H1 (cell line): ENCODE measurements around the gene OR6N1. TPM values are rescaled to one million over a fixed set of nuclear protein-coding genes. Genes with fewer than 3 reads are reported as not detected.

Source experiments
- ATF2 ChIP-seq: IDR thresholded peaks from 2 replicates; pipeline ENCODE4 v1.6.1; 2012; ENCODE audit warnings: low read length, inconsistent platforms
- CHD2 ChIP-seq: IDR thresholded peaks from 2 replicates; pipeline ENCODE4 v1.6.1; 2012; ENCODE audit warnings: low read length, improper control_type of control experiment
- FOSL1 ChIP-seq: IDR thresholded peaks from 2 replicates; pipeline ENCODE4 v1.6.1; 2011; ENCODE audit warnings: mild to moderate bottlenecking, low read depth, low read length, moderate library complexity; ENCODE audit not compliant: insufficient read depth
- GTF2F1 ChIP-seq: IDR thresholded peaks from 2 replicates; pipeline ENCODE4 v1.6.1; 2012; ENCODE audit warnings: low read depth, low read length, improper control_type of control experiment, borderline replicate concordance
- polyA plus RNA-seq, 7 experiments: library from polyadenylated mRNA; depleted of rRNA in 3 of 7; stranded (reverse) in 5 of 7; unstranded in 2 of 7; fragments of >200 nt in 5 of 7; fragments of 200-250 nt in 2 of 7; gene quantifications; 1 replicate in 5 of 7; 2 replicates in 1 of 7; 4 replicates in 1 of 7; pipeline versions ENCODE4 v1.2.1 to v1.2.3, GENCODE V29; 2011 to 2013; ENCODE audit warnings: missing spikeins in 2 of 7, mixed read lengths in 2 of 7
- total RNA-seq: library from RNA; stranded (reverse); fragmentation: NEBNext Ultra II Directional; extraction: Animal tissue kit (Norgen Biotek cat#: 25700); gene quantifications from 2 replicates; pipeline ENCODE4 v1.2.1, GENCODE V29; 2021

OR6N1 gene
- total and polyA plus RNA-seq, 2 of the 8 experiments (the other 6 are each of a cell fraction or from before 2014, with no cell fraction given) = not detected

DNA sequence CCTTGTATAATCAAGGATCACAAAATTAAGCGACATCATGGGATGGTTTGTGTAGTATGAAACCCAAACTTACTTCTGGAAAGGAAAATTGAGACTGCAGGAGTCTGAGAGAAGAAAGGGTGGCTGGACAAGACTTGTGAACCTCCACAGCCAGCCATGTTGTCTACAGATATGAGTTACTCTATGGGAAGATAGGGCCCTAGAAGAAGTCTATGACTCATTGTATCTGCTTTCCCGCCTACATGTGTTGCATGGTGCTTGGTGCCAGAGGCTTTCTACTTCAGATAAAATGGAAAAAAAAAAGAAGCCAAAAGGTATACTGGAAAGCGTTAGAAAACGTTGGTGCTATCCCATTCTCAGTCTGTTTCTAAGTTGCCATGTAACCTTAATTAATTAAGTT is 27.7 kb upstream of the OR6N1 start (continued):
- TF ChIP-seq FOSL1 (no peak), CHD2 (no peak), ATF2 (no peak), GTF2F1 (no peak)
- TF ChIP-seq, all 59 proteins: peak for 0
